ENCODE measurements around the gene ZBTB22.
A peak's percentile ranks its signal among the peaks of the same experiment; 100 is the strongest.

ZBTB22 gene

GRCh38 chr6:33320315-33321181 lies 3.0 kb upstream of the ZBTB22 start:
- no peak overlapping the region for H3K9ac ChIP-seq (ENCODE audit: low read length)
- H3K4me1 ChIP-seq (ENCODE audit: control insufficient read depth, insufficient read depth, low read length): peaks cover 7% of the 10 kb centered on the region
- peaks cover 17% of the 10 kb centered on the region for H3K36me3 ChIP-seq (ENCODE audit: control insufficient read depth, insufficient read depth, low read length)
- H3K27ac ChIP-seq (ENCODE audit: low read depth, low read length): no peak overlapping the region
- H3K4me3 ChIP-seq (ENCODE audit: low read length): no peak overlapping the region
- H3K27me3 ChIP-seq (ENCODE audit: control insufficient read depth, insufficient read depth, low read length): no peaks in the 10 kb centered on the region

DNA sequence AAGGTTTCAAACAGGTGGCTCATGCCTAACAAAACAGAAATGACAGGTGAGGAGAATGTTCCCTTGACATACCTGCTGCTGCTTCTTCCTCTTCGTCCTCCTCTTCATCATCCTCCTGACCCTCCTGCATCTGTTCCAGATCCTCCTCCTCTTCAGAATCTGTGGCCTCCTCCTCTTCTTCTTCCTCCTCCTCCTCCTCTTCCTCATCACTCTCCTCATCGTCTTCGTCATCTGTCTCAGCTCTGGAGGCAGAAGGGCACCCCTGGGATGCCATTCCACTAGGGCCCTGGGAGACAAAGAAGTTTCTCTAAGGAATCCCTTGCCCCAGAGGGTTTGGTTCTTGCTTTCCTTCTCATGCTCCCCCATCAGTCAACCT lies 2.4 kb upstream of the ZBTB22 start:
- Histone ChIP-seq H3K4me1 (ENCODE audit: control insufficient read depth, insufficient read depth, low read length) (peaks cover 7% of the 10 kb centered on the region), H3K27ac (ENCODE audit: low read depth, low read length) (no peak overlapping the region), H3K4me3 (ENCODE audit: low read length) (no peak overlapping the region), H3K9ac (ENCODE audit: low read length) (no peak overlapping the region), H3K36me3 (ENCODE audit: control insufficient read depth, insufficient read depth, low read length) (peaks cover 17% of the 10 kb centered on the region), H3K27me3 (ENCODE audit: control insufficient read depth, insufficient read depth, low read length) (no peaks in the 10 kb centered on the region)

- Histone ChIP-seq H3K36me3 (ENCODE audit: control insufficient read depth, insufficient read depth, low read length) (peaks cover 17% of the 10 kb centered on the region), H3K4me1 (ENCODE audit: control insufficient read depth, insufficient read depth, low read length) (peaks cover 7% of the 10 kb centered on the region), H3K4me3 (ENCODE audit: low read length) (peak overlapping the region; percentile 77), H3K27ac (ENCODE audit: low read depth, low read length) (peak overlapping the region; percentile 87), H3K27me3 (ENCODE audit: control insufficient read depth, insufficient read depth, low read length) (no peaks in the 10 kb centered on the region), H3K9ac (ENCODE audit: low read length) (no peak overlapping the region)
Measured at GRCh38 chr6:33318426-33319073, 1.0 kb upstream of the ZBTB22 start.

GRCh38 chr6:33317419-33317668 lies 200 bp downstream of the ZBTB22 start:
- no peaks in the 10 kb centered on the region for H3K27me3 ChIP-seq (ENCODE audit: control insufficient read depth, insufficient read depth, low read length)
- H3K4me3 ChIP-seq (ENCODE audit: low read length): peak overlapping the region; percentile 56
- H3K4me1 ChIP-seq (ENCODE audit: control insufficient read depth, insufficient read depth, low read length): peaks cover 13% of the 10 kb centered on the region
- H3K36me3 ChIP-seq (ENCODE audit: control insufficient read depth, insufficient read depth, low read length): peaks cover 17% of the 10 kb centered on the region
- peak overlapping the region; percentile 87 for H3K27ac ChIP-seq (ENCODE audit: low read depth, low read length)
- H3K9ac ChIP-seq (ENCODE audit: low read length): no peak overlapping the region

- H3K36me3 ChIP-seq (ENCODE audit: control insufficient read depth, insufficient read depth, low read length): peaks cover 17% of the 10 kb centered on the region
- peak overlapping the region; percentile 56 for H3K4me3 ChIP-seq (ENCODE audit: low read length)
- H3K27ac ChIP-seq (ENCODE audit: low read depth, low read length): no peak overlapping the region
- H3K9ac ChIP-seq (ENCODE audit: low read length): no peak overlapping the region
- H3K27me3 ChIP-seq (ENCODE audit: control insufficient read depth, insufficient read depth, low read length): no peaks in the 10 kb centered on the region
- H3K4me1 ChIP-seq (ENCODE audit: control insufficient read depth, insufficient read depth, low read length): peaks cover 14% of the 10 kb centered on the region
Measured at GRCh38 chr6:33316603-33317418, 733 bp downstream of the ZBTB22 start.

DNA sequence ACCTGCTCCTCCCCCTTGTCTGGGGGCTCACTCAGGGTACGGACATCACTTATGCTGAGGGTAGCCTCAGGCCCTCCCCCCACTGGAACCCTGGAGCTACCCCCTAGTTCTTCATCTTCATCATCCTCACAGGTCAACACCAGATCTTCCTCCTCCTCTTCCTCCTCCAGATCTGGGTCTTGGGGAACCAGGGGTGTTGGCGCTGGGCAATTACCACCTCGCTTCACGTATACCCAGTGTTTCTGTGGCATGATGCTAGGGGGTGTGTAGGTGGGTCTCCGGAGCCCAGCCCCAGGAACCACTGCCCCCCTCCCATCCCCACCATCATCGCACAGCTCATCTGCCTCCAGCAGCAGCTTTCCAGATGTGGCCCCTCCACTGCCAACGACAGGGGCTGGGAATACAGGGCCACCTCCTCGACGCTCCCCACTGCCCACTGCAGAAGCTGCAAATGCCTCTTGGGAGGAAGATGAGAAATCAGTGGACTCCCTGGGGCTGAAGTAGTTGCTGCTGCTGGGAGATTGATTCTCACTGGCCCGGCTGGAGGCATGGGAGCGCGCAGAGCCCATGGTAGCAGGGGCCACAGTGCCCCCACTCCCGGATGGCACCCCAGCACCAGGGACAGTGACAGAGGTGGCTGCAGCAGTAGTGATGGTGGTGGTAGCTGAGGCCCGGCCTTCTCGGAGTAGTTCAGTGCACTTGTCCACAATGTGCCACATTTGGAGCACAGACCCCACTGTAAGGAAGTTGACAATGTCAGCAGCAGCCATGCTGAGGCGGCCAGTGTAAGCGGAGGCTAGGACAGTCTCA lies 1.5 kb downstream of the ZBTB22 start:
- no peak overlapping the region for H3K27ac ChIP-seq (ENCODE audit: low read depth, low read length)

DNA sequence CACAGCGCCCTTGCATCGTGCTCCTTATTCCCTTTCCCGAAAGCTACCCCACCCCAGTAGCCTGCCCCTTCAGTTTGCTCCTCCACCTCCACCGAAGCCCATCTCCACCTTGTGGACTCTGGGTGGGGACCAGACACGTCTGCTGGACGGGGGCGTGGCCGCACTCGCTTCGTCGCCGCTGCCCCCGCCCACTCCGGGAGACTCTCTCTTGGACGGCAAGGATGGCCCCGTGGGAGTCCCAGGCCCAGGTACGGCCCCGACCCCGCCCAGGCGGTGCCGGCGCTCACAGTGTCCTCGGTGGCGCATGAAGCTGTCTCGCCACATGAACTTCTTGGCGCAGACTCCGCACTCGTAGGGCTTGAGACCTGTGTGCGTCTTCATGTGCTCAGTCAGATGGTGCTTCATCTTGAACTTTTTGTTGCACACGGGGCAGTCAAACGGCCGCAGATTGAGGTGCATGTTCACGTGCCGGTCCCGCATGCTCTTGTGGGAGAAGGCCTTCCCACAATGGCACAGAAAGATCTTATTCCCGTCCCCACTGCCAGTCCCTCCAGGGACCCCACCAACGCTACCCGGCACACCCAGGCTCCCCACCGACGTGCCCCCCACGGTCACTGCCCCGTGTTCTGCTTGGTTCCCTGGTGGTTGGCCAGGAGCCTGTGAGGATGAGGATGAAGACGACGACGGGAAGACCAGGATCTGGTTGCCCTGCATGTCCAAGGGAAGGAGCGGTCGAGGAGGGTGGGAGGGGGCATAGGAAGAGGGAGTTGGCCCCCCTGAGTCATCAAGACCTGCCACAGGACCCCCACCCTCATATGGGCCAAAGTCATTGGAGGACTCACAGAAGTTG lies 2.4 kb downstream of the ZBTB22 start:
- Histone ChIP-seq H3K36me3 (ENCODE audit: control insufficient read depth, insufficient read depth, low read length) (peaks cover 14% of the 10 kb centered on the region), H3K27me3 (ENCODE audit: control insufficient read depth, insufficient read depth, low read length) (no peaks in the 10 kb centered on the region), H3K27ac (ENCODE audit: low read depth, low read length) (peak overlapping the region; percentile 93), H3K9ac (ENCODE audit: low read length) (no peak overlapping the region), H3K4me1 (ENCODE audit: control insufficient read depth, insufficient read depth, low read length) (peaks cover 15% of the 10 kb centered on the region), H3K4me3 (ENCODE audit: low read length) (peak overlapping the region; percentile 98)

More for the DNA sequence above, 1.5 kb downstream of the ZBTB22 start:
- peaks cover 15% of the 10 kb centered on the region for H3K4me1 ChIP-seq (ENCODE audit: control insufficient read depth, insufficient read depth, low read length)
- no peak overlapping the region for H3K9ac ChIP-seq (ENCODE audit: low read length)
- peaks cover 17% of the 10 kb centered on the region for H3K36me3 ChIP-seq (ENCODE audit: control insufficient read depth, insufficient read depth, low read length)
- no peak overlapping the region for H3K4me3 ChIP-seq (ENCODE audit: low read length)
- no peaks in the 10 kb centered on the region for H3K27me3 ChIP-seq (ENCODE audit: control insufficient read depth, insufficient read depth, low read length)

DNA sequence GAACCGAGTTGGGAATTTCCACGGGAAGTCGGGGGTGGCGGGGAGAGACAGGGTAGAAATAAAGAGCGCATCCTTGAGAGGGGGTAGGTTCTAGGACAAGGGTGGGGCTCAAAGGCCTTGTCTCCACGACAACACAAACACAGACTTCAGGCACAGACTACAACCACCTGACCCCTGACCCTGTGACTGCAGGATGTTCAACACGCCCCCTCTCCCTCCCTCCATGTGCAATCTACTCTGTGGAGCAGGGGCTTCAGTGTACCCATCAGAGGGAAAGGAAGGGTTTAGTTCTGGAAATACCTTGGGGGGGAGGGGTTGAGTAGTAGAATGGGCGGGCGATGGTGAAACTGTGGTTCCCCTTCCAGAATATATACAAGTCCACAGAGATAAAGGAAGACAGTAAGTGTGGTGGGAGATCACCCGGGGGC lies 3.0 kb downstream of the ZBTB22 start:
- Histone ChIP-seq H3K4me1 (ENCODE audit: control insufficient read depth, insufficient read depth, low read length) (peaks cover 15% of the 10 kb centered on the region), H3K9ac (ENCODE audit: low read length) (no peak overlapping the region), H3K36me3 (ENCODE audit: control insufficient read depth, insufficient read depth, low read length) (peaks cover 8% of the 10 kb centered on the region), H3K27ac (ENCODE audit: low read depth, low read length) (peak overlapping the region; percentile 93), H3K27me3 (ENCODE audit: control insufficient read depth, insufficient read depth, low read length) (no peaks in the 10 kb centered on the region), H3K4me3 (ENCODE audit: low read length) (peak overlapping the region; percentile 98)

- peak within 1 kb of the TSS; percentile 93 for H3K27ac ChIP-seq (ENCODE audit: low read depth, low read length)
- H3K4me1 ChIP-seq (ENCODE audit: control insufficient read depth, insufficient read depth, low read length): peaks cover 15% of the 10 kb centered on the region
- H3K27me3 ChIP-seq (ENCODE audit: control insufficient read depth, insufficient read depth, low read length): no peaks in the 10 kb centered on the region
- H3K9ac ChIP-seq (ENCODE audit: low read length): peak within 1 kb of the TSS; percentile 97
- H3K36me3 ChIP-seq (ENCODE audit: control insufficient read depth, insufficient read depth, low read length): peaks cover 3% of the 10 kb centered on the region
- H3K4me3 ChIP-seq (ENCODE audit: low read length): peak within 1 kb of the TSS; percentile 98
Measured at GRCh38 chr6:33313709-33314514, 3.6 kb downstream of the ZBTB22 start, which contains the start of gene TAPBP. TSS of gene TAPBP (minus strand) at chr6:33314078. CDS start at chr6:33314041, 37 bp downstream.

- Histone ChIP-seq H3K36me3 (ENCODE audit: control insufficient read depth, insufficient read depth, low read length) (no peaks in the 10 kb centered on the region), H3K9ac (ENCODE audit: low read length) (peak overlapping the region; percentile 97), H3K27me3 (ENCODE audit: control insufficient read depth, insufficient read depth, low read length) (no peaks in the 10 kb centered on the region), H3K27ac (ENCODE audit: low read depth, low read length) (peak overlapping the region; percentile 93), H3K4me1 (ENCODE audit: control insufficient read depth, insufficient read depth, low read length) (peaks cover 15% of the 10 kb centered on the region), H3K4me3 (ENCODE audit: low read length) (peak overlapping the region; percentile 98)
Measured at GRCh38 chr6:33313105-33313708, 4.3 kb downstream of the ZBTB22 start.

Measured in rectal smooth muscle tissue (tissue), 1 donor.